ENCODE data around the gene ADCY5.

The ADCY5 gene

GRCh38 chr3:123326531-123326930 is 122.4 kb downstream of the ADCY5 start:
- no peak for DNase-seq (ENCODE audit: low read depth)

GRCh38 chr3:123325766-123326256 is 123.1 kb downstream of the ADCY5 start:
- no peak for DNase-seq (ENCODE audit: low read depth)

- no peak for DNase-seq (ENCODE audit: low read depth)
Measured at GRCh38 chr3:123324880-123325765, 123.8 kb downstream of the ADCY5 start.

GRCh38 chr3:123323781-123324180 is 125.1 kb downstream of the ADCY5 start:
- no peak for DNase-seq (ENCODE audit: low read depth)

- DNase-seq (ENCODE audit: low read depth) = no peak
Measured at GRCh38 chr3:123322866-123323265, 126.0 kb downstream of the ADCY5 start.

GRCh38 chr3:123321806-123322205 is 127.1 kb downstream of the ADCY5 start:
- DNase-seq (ENCODE audit: low read depth) = no peak

- no peak for DNase-seq (ENCODE audit: low read depth)
Measured at GRCh38 chr3:123320221-123320620, 128.7 kb downstream of the ADCY5 start.

- no peak for DNase-seq (ENCODE audit: low read depth)
Measured at GRCh38 chr3:123319760-123320159, 129.1 kb downstream of the ADCY5 start.

- no peak for DNase-seq (ENCODE audit: low read depth)
Measured at GRCh38 chr3:123318374-123318773, 130.5 kb downstream of the ADCY5 start.

GRCh38 chr3:123317716-123318115 is 131.2 kb downstream of the ADCY5 start:
- no peak for DNase-seq (ENCODE audit: low read depth)

GRCh38 chr3:123315271-123315595 is 133.7 kb downstream of the ADCY5 start:
- DNase-seq (ENCODE audit: low read depth) = no peak

GRCh38 chr3:123314359-123315270 is 134.3 kb downstream of the ADCY5 start:
- DNase-seq (ENCODE audit: low read depth) = no peak

GRCh38 chr3:123313889-123314288 is 135.0 kb downstream of the ADCY5 start:
- no peak for DNase-seq (ENCODE audit: low read depth)

- no peak for DNase-seq (ENCODE audit: low read depth)
Measured at GRCh38 chr3:123312331-123313265, 136.3 kb downstream of the ADCY5 start.

- DNase-seq (ENCODE audit: low read depth) = no peak
Measured at GRCh38 chr3:123311201-123311600, 137.7 kb downstream of the ADCY5 start.

- no peak for DNase-seq (ENCODE audit: low read depth)
Measured at GRCh38 chr3:123310741-123311140, 138.1 kb downstream of the ADCY5 start.

- no peak for DNase-seq (ENCODE audit: low read depth)
Measured at GRCh38 chr3:123310186-123310585, 138.7 kb downstream of the ADCY5 start.

- DNase-seq (ENCODE audit: low read depth) = no peak
Measured at GRCh38 chr3:123307064-123307463, 141.8 kb downstream of the ADCY5 start.

GRCh38 chr3:123305192-123305591 is 143.7 kb downstream of the ADCY5 start:
- DNase-seq (ENCODE audit: low read depth) = no peak

- DNase-seq (ENCODE audit: low read depth) = no peak
Measured at GRCh38 chr3:123303976-123304560, 144.8 kb downstream of the ADCY5 start.

GRCh38 chr3:123302961-123303360 is 145.9 kb downstream of the ADCY5 start:
- no peak for DNase-seq (ENCODE audit: low read depth)

Data from T follicular helper cell (primary cell).